ENCODE measurements around the gene NCDN.

GRCh38 chr1:35558374-35559316 lies 1.0 kb downstream of the NCDN start:
- TF ChIP-seq ATF3 (CRISPR knock-in tag; conservative IDR thresholded peaks at IDR 0.05) (no peak), CTCF (IDR thresholded peaks at IDR 0.05) (no peak), ZBTB21 (CRISPR knock-in tag; IDR thresholded peaks at IDR 0.05; ENCODE audit: borderline replicate concordance) (no peak), FOXK1 (CRISPR knock-in tag; IDR thresholded peaks at IDR 0.05) (no peak), ZNF263 (CRISPR knock-in tag; IDR thresholded peaks at IDR 0.05; ENCODE audit: low read depth) (no peak), JUN (CRISPR knock-in tag; IDR thresholded peaks at IDR 0.05) (no peak), NR2C2 (CRISPR knock-in tag; IDR thresholded peaks at IDR 0.05) (no peak), NR3C1 (CRISPR knock-in tag; conservative IDR thresholded peaks at IDR 0.05; ENCODE audit: low read depth) (no peak), SP1 (CRISPR knock-in tag; conservative IDR thresholded peaks at IDR 0.05) (no peak), SMAD4 (CRISPR knock-in tag; IDR thresholded peaks at IDR 0.05) (no peak)
- TF ChIP-seq, protein P1, sequence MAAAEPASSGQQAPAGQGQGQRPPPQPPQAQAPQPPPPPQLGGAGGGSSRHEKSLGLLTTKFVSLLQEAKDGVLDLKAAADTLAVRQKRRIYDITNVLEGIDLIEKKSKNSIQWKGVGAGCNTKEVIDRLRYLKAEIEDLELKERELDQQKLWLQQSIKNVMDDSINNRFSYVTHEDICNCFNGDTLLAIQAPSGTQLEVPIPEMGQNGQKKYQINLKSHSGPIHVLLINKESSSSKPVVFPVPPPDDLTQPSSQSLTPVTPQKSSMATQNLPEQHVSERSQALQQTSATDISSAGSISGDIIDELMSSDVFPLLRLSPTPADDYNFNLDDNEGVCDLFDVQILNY (CRISPR knock-in tag; IDR thresholded peaks at IDR 0.05): no peak

Data from WTC11 (cell line).